NCI-H446 treated with DMSO at 0.1 percent for 48 hours (cell line): ENCODE results near the gene XRCC1.
A peak's percentile ranks its signal among the peaks of the same experiment; 100 is the strongest.

Experiments used
- DNase-seq: peaks from one replicate; lab custom pipeline; 2025; lab: John Stamatoyannopoulos, UW

XRCC1 gene, protein sequence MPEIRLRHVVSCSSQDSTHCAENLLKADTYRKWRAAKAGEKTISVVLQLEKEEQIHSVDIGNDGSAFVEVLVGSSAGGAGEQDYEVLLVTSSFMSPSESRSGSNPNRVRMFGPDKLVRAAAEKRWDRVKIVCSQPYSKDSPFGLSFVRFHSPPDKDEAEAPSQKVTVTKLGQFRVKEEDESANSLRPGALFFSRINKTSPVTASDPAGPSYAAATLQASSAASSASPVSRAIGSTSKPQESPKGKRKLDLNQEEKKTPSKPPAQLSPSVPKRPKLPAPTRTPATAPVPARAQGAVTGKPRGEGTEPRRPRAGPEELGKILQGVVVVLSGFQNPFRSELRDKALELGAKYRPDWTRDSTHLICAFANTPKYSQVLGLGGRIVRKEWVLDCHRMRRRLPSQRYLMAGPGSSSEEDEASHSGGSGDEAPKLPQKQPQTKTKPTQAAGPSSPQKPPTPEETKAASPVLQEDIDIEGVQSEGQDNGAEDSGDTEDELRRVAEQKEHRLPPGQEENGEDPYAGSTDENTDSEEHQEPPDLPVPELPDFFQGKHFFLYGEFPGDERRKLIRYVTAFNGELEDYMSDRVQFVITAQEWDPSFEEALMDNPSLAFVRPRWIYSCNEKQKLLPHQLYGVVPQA

DNA sequence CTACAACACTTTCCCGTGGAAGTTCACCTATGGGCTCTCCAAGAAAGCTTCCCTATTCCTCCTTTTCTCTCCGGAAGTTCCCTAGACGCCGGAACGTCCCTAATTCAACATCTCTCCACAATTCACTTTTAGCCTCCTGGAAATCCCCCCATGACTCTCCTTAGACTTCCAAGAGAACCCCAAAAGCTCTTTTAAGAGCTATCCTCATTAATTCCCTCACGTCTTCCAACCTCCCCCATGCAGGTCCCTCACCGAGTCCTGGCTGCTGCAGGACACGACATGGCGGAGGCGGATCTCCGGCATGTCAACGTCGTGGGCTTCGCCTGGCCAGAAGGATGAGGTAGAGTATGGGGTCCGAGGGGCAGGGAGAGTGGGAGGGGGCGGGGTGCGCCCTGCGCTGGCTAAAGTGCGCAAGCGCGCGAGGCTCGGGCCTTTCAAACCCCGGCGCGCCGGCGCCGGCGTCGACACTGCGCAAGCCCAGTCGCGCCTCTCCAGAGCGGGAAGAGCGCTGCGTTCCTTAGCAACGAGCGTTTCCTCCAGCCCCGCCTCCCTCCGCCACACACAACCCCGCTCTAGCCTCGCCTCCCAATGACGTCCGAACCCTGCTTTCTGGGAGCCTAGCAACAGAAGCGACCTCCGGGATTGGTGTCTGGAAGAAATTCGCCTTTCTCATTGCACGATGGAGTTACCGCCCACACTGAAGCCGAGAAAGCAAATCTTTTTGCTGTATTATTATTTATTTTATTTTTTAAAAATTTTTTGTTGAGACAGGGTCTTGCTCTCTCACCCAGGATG lies at the start of gene XRCC1, which contains the start of gene PINLYP:
XRCC1 (minus strand) TSS at position 372 of the 795 bp plus-strand sequence; CDS start at position 303, 69 bp downstream.
PINLYP (plus strand) TSS at position 646 of the 795 bp plus-strand sequence. CDS start 1,391 bp downstream, outside the sequence.
- peak; percentile 97 for DNase-seq

GRCh38 chr19:43624933-43625332 lies 49.6 kb upstream of the XRCC1 start:
- DNase-seq: no peak

GRCh38 chr19:43623889-43624670 lies 48.8 kb upstream of the XRCC1 start:
- no peak for DNase-seq

- DNase-seq: no peak
Measured at GRCh38 chr19:43622956-43623355, 47.6 kb upstream of the XRCC1 start.

DNA sequence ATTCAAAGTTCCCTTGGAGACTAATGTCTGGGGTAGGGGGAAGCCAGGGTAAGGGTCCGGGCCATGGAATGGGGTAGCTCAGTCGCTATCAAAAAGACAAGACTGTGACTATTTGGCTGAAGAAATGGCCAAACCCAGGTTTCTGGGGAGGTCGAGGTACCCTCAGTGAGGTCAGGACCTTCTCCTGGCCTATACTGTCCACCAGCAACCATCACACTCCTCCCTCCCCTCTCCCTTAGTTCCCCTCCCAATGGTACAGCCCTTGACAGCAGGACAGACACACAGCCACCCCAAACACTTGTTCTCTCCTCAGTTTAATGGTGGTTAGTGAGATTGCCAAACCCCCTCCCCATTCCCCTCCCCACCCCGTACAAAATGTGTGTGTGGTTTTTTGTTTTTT lies 46.7 kb upstream of the XRCC1 start:
- DNase-seq: no peak

- no peak for DNase-seq
Measured at GRCh38 chr19:43620061-43621001, 45.0 kb upstream of the XRCC1 start.

DNA sequence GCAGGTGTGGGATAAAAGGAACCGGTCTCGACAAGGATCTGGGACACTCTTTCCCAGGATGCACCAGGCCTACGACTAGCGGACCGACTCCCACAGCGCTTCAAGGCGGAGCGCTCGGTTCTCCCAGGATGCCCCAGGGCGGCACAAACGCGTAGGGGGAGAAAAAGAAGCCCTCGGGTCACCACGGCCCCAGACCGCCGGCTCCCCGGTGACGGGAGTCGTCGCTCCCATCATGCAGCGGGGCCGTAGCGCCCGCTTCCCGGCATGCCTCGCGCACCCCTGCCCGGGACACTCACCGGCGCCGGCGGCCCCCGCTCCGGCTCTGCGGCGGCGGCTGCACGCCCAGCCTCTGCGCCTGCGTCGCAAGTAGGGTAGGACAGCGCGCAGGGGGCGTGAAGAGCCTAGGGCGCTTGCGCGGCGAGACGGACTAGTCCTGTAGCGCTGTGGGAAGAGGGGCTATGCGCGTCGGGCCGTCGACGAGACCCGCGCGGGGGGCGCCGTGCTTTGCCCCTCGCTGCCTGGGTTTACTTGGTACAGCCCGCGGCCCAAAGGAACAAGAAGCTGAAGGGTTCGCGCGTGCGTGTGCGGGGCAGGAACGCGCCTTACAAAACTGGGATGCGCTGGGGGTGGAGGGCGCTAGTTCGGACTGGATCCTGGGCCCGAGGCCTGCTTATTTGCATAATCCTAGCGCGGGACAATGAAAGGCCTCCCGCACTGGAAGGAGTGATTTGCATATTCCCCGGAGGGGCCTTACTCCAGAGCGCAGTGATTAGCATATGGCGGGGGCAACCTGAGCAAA lies 44.1 kb upstream of the XRCC1 start, which contains the start of gene ZNF428:
ZNF428 (minus strand) TSS at position 368 of the 799 bp plus-strand sequence. CDS start 5,325 bp downstream, outside the sequence.
- peak; percentile 95 for DNase-seq

DNA sequence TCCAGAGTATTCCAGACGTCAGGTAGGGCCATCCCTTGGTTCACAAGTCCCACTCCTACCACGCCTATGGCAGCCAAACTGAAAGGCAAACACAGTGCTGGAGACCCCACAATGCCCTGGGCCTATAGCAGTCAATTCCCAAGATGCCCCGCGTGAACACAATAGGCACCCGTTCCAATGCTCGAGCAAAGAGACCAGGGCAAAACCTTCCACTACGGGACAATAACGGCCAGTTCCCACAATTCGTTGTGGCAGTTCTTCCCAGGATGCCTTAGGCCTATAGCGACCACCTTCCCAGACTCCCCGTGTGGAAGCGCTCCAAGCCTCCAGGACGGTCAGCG lies 43.6 kb upstream of the XRCC1 start:
- peak; percentile 74 for DNase-seq

DNA sequence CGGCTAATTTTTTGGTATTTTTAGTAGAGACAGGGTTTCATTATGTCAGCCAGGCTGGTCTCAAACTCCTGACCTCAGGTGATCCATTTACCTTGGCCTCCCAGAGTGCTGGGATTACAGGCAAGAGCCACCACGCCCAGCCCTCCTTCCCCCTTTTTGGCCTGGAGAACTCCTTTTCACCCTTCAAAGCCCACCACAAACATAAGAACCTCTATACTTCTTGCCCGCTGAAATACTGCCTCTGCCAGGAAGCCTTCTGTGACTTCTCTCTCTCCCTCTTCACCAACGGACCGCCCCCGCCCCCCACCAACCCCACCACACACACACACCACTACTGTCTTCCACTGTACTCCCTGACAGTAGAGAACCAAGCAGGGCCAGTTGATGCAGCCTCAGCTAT lies 41.6 kb upstream of the XRCC1 start:
- no peak for DNase-seq

- no peak for DNase-seq
Measured at GRCh38 chr19:43616306-43616705, 41.0 kb upstream of the XRCC1 start.

DNA sequence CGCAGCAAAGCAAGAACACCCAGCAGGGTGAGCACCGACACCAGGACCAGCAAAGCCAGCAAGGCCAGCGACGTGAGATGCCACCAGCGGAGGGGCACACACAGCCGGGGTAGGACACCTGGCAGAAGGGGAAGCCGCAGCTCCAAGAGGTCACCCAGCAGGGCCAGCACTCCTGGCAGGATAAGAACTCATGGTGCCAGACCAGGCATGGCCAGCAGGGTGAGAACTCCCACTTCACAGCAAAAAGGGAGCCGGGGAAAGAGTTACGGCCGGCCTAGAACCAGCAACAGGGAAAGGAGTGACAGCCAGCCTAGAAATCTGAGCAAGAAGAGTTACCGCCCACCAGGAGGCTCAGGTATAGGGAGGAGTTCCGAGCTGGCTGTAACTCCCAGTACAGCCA lies 37.0 kb upstream of the XRCC1 start:
- DNase-seq: no peak

GRCh38 chr19:43611788-43612187 lies 36.5 kb upstream of the XRCC1 start, which contains the start of gene SRRM5:
TSS of gene SRRM5 (plus strand) at chr19:43612088. CDS start at chr19:43612122, 34 bp downstream.
- DNase-seq: no peak

GRCh38 chr19:43610493-43610892 lies 35.2 kb upstream of the XRCC1 start:
- DNase-seq: no peak

GRCh38 chr19:43609872-43610271 lies 34.5 kb upstream of the XRCC1 start:
- DNase-seq: no peak

- DNase-seq: no peak
Measured at GRCh38 chr19:43607238-43608205, 32.2 kb upstream of the XRCC1 start.

DNA sequence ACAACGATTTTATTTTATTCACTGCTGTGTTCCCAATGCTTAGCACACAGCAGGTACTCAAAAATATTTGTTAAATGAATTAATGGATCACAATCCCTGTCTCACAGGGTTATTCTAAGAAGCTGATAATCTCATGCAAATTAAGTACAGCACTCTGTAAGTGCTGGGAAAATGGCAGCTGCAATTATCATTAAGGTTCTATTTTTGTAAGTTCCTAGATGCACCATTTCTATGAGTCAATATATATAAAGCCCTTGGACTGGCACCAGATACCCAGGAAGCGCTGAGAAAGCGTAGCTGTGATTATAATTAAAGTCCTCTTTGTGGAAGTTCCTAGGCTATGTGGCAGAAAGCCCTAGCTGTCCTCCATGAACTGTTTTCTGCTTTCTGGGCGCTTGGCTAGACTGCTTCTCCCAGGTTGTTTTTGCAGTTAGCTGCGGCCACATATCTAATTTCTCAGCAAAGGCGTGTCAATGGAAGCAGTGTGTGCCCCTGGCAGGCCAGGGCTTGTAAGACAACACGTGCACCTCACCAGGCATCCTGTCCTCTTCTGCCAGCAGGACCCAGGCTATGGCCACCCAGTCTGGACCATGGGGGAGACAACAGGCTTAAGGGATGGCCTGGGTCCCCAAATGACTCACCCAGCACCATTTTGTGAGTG lies 31.4 kb upstream of the XRCC1 start:
- no peak for DNase-seq

- no peak for DNase-seq
Measured at GRCh38 chr19:43605875-43606568, 30.7 kb upstream of the XRCC1 start.
